GM10248 (cell line): ENCODE measurements around the gene FNDC4.

Experiments used
- CTCF ChIA-PET: fragments of 300-600 bp; sonication (Branson Sonifier 250); formaldehyde crosslinking; extraction: SDS; loops from one replicate; lab custom pipeline; 2021; ENCODE audit warnings: antibody characterized with exemption; lab: Yijun Ruan, JAX
- POLR2A ChIA-PET: fragments of 350-650 bp; sonication (Branson Sonifier 250); formaldehyde crosslinking; extraction: SDS; loops from one replicate; lab custom pipeline; 2020; ENCODE audit warnings: antibody characterized with exemption; lab: Yijun Ruan, JAX
- DNase-seq: peaks from one replicate; pipeline ENCODE4 v3.0.0; 2012; ENCODE audit errors: extremely low spot score
- TF ChIP-seq, protein P1 (sequence below): IDR thresholded peaks from 2 replicates; pipeline ENCODE4 v1.5.1; 2012; ENCODE audit warnings: mild to moderate bottlenecking, low read depth; ENCODE audit errors: extremely low read depth, missing control alignments, control extremely low read depth

FNDC4 gene

DNA sequence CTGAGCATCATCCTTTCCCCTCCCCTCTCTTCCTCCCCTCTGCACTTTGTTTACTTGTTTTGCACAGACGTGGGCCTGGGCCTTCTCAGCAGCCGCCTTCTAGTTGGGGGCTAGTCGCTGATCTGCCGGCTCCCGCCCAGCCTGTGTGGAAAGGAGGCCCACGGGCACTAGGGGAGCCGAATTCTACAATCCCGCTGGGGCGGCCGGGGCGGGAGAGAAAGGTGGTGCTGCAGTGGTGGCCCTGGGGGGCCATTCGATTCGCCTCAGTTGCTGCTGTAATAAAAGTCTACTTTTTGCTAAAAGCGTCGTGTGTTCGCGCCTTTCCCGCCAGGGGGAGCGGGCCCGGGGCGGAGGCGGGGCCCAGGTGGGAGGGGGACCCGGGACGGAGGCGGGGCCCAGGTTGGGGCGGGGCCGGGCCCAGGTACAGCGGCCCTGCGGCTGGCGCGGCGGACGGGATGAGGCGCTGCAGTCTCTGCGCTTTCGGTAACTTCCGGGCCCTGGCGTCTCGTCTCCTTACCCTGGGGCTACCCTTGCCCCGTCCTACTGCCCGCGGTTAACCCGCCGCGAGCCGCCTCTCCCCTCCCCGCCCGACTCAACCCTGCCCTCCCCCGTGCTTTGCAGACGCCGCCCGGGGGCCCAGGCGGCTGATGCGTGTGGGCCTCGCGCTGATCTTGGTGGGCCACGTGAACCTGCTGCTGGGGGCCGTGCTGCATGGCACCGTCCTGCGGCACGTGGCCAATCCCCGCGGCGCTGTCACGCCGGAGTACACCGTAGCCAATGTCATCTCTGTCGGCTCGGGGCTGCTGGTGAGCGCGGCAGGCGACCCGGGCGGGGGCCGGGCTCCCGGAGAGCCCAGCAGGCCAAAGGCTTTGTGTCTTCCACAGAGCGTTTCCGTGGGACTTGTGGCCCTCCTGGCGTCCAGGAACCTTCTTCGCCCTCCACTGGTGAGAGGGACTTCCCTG lies 52.8 kb downstream of the FNDC4 start, which contains the start of gene KRTCAP3:
TSS of gene KRTCAP3 (plus strand) at position 424 of the 962 bp plus-strand sequence. CDS start at position 456, 32 bp downstream.
- peak; percentile 82 for DNase-seq
- ChIA-PET POLR2A (no interaction called here), CTCF (interaction anchor here (0.8 to 5.4 kb wide), 3 partner anchors 11 to 241 kb away, joined by 3 to 26 read pairs (median 3); partner anchors contain the start of gene NRBP1)
- TF ChIP-seq, protein P1, sequence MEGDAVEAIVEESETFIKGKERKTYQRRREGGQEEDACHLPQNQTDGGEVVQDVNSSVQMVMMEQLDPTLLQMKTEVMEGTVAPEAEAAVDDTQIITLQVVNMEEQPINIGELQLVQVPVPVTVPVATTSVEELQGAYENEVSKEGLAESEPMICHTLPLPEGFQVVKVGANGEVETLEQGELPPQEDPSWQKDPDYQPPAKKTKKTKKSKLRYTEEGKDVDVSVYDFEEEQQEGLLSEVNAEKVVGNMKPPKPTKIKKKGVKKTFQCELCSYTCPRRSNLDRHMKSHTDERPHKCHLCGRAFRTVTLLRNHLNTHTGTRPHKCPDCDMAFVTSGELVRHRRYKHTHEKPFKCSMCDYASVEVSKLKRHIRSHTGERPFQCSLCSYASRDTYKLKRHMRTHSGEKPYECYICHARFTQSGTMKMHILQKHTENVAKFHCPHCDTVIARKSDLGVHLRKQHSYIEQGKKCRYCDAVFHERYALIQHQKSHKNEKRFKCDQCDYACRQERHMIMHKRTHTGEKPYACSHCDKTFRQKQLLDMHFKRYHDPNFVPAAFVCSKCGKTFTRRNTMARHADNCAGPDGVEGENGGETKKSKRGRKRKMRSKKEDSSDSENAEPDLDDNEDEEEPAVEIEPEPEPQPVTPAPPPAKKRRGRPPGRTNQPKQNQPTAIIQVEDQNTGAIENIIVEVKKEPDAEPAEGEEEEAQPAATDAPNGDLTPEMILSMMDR: no peak
